ENCODE results near the gene CCNJ.

DNA sequence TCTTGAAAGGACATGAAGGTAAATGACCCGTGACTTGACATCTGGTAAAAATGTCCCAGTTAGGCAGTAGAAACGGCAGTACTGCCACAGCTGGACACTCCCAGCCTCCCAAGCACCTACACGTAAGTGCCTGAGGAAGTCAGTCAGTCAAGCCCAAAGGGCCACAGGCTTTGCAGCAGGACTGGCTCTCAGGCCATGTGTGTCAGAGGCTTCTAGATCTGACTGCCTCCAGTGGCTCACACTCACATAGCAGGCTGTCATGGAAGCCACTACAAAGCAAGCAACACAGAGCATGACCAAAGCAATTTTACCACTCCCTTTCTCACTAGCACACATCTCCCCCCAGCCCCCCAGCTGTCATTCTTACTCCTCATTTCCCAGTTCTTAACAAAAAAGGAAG, 17.8 kb upstream of the CCNJ start:
- TF ChIP-seq POLR2A (IDR thresholded peaks at IDR 0.05; ENCODE audit: low read length) (no peak), GATA1 (IDR thresholded peaks at IDR 0.05; ENCODE audit: low read depth, low read length) (no peak)
